Body of pancreas (tissue), 4 donors: Measurements from ENCODE around the gene RMI2. TPM values are rescaled to one million over a fixed set of nuclear protein-coding genes. Genes with fewer than 3 reads are reported as not detected.

Source experiments
- ATAC-seq: fragments of 150-250 bp; one replicate; pipeline ENCODE4 v1.9.1; 2016
- DNase-seq, 4 donors: peaks; one replicate each; pipeline ENCODE4 v3.0.0-alpha.2; 2019
- H3K27ac ChIP-seq, 4 donors: fragments of 200-600 bp; sonication (generic); 1 replicate in 3 of 4; 2 replicates in 1 of 4; pipeline versions ENCODE4 v1.5.1 to v1.6.1; 2016 to 2019; ENCODE audit warnings: mild to moderate bottlenecking in 1 of 4, mixed read lengths in 1 of 4, moderate library complexity in 1 of 4
- H3K27me3 ChIP-seq, 2 donors: fragments of 200-600 bp; sonication (generic); one replicate each; pipeline ENCODE4 v1.6.0; 2016; ENCODE audit warnings: mild to moderate bottlenecking in 1 of 2
- H3K36me3 ChIP-seq, 2 donors: fragments of 200-600 bp; sonication (generic); replicated peaks in 1 of 2; 2 replicates each; pipeline ENCODE4 v1.5.1; 2016; ENCODE audit warnings: low read depth in 2 of 2; ENCODE audit not compliant: insufficient read depth in 1 of 2
- H3K4me1 ChIP-seq: fragments of 200-600 bp; sonication (generic); one replicate; pipeline ENCODE4 v1.6.0; 2016
- H3K4me3 ChIP-seq, 2 donors: fragments of 200-600 bp; sonication (generic); 1 replicate in 1 of 2; 2 replicates in 1 of 2; pipeline ENCODE4 v1.5.1; 2016 to 2019
- H3K9me3 ChIP-seq, 3 donors: fragments of 200-600 bp; sonication (generic); 1 replicate in 2 of 3; 2 replicates in 1 of 3; pipeline ENCODE4 v1.5.1; 2016
- CTCF ChIP-seq, 7 experiments: fragments of 450-650 bp in 4 of 7; fragments of 200-600 bp in 3 of 7; sonication (generic) in 3 of 7; IDR thresholded peaks; one replicate each; pipeline ENCODE4 v1.5.1; 2016 to 2019; ENCODE audit warnings: antibody characterized with exemption in 7 of 7
- POLR2A ChIP-seq, 3 donors: fragments of 450-650 bp; IDR thresholded peaks; one replicate each; pipeline ENCODE4 v1.6.1; 2016; ENCODE audit warnings: antibody characterized with exemption in 3 of 3, mild to moderate bottlenecking in 2 of 3
- WGBS, 2 donors: methylation state at CpG; one replicate each; pipeline ENCODE4 v1.1.5; 2017; 5-methylcytosine and 5-hydroxymethylcytosine counted together
- intact Hi-C: fragments of 100-400 bp; cut with DNase I; formaldehyde crosslinking; loops from one replicate; pipeline ENCODE4 v1.15.1; 2023
- total RNA-seq, 2 donors: library from RNA; depleted of rRNA; stranded (reverse); fragments of >200 nt; gene quantifications; one replicate each; pipeline ENCODE4 v1.1.0, GENCODE V29; 2016

RMI2 gene
- total RNA-seq, 2 donors from 2014 or later, result 1.3 to 3.0 TPM

- 57 to 59% methylated on average over 14 to 15 of the region's 15 CpGs for WGBS, 2 donors
- no peak overlapping the region for H3K4me3 ChIP-seq
- H3K27me3 ChIP-seq, result no peaks in the 10 kb centered on the region
- H3K27ac ChIP-seq, result peak overlapping the region; percentile 80 to 88 (median 82)
- no peaks in the 10 kb centered on the region for H3K9me3 ChIP-seq
- DNase-seq, result peak; percentile 66 to 82 (median 72)
- intact Hi-C loops, result loop anchor here (5.0 kb wide), 1 partner anchor 389 kb away; no protein-coding TSS in a partner anchor
- ATAC-seq, result peak; percentile 29
- peaks cover 32% of the 10 kb centered on the region for H3K4me1 ChIP-seq
- no peaks in the 10 kb centered on the region for H3K36me3 ChIP-seq
- no peak for TF ChIP-seq POLR2A (IDR thresholded peaks at IDR 0.05)
- TF ChIP-seq CTCF (IDR thresholded peaks at IDR 0.05), result peak; percentile 30 to 70 (median 55)
Observed at GRCh38 chr16:11356573-11357331, 11.5 kb downstream of the RMI2 start.

GRCh38 chr16:11358531-11358930 lies 13.3 kb downstream of the RMI2 start:
- Histone ChIP-seq H3K4me1 (peaks cover 40% of the 10 kb centered on the region), H3K27me3 (no peaks in the 10 kb centered on the region), H3K9me3 (no peaks in the 10 kb centered on the region), H3K27ac (peak overlapping the region; percentile 80 to 88 (median 82)), H3K4me3 (no peak overlapping the region), H3K36me3 (no peaks in the 10 kb centered on the region)
- TF ChIP-seq POLR2A (IDR thresholded peaks at IDR 0.05), result no peak
- TF ChIP-seq CTCF (IDR thresholded peaks at IDR 0.05), result no peak
- WGBS, 2 donors, result 73 to 89% methylated on average over 6 to 7 of the region's 7 CpGs
- ATAC-seq, result no peak
- no peak for DNase-seq
- intact Hi-C loops, result loop anchor here (5.0 kb wide), 1 partner anchor 391 kb away; no protein-coding TSS in a partner anchor

- 54 to 60% methylated on average over 4 to 5 of the region's 5 CpGs for WGBS, 2 donors
- intact Hi-C loops, result loop anchor here (5.0 kb wide), 1 partner anchor 392 kb away; no protein-coding TSS in a partner anchor
- ATAC-seq (peak; percentile 82), DNase-seq (peak; percentile 64 to 84 (median 79))
- TF ChIP-seq POLR2A (IDR thresholded peaks at IDR 0.05) (peak in 1 of 3 donors; percentile 51), CTCF (IDR thresholded peaks at IDR 0.05) (no peak)
- H3K36me3 ChIP-seq, result no peaks in the 10 kb centered on the region
- peaks cover 49% of the 10 kb centered on the region for H3K4me1 ChIP-seq
- no peaks in the 10 kb centered on the region for H3K27me3 ChIP-seq
- no peaks in the 10 kb centered on the region for H3K9me3 ChIP-seq
- H3K4me3 ChIP-seq, result no peak overlapping the region
- H3K27ac ChIP-seq, result peak overlapping the region; percentile 80 to 88 (median 82)
Observed at GRCh38 chr16:11359370-11359769, 14.1 kb downstream of the RMI2 start.

- Histone ChIP-seq H3K27ac (peak overlapping the region in 3 of 4 donors; percentile 80 to 88 (median 80)), H3K36me3 (no peaks in the 10 kb centered on the region), H3K9me3 (no peaks in the 10 kb centered on the region), H3K4me3 (no peak overlapping the region), H3K4me1 (peaks cover 59% of the 10 kb centered on the region), H3K27me3 (no peaks in the 10 kb centered on the region)
- DNase-seq (no peak), ATAC-seq (no peak)
- WGBS, 2 donors, result 72 to 78% methylated on average over 13 of the region's 13 CpGs
- no peak for TF ChIP-seq CTCF (IDR thresholded peaks at IDR 0.05)
- no peak for TF ChIP-seq POLR2A (IDR thresholded peaks at IDR 0.05)
- intact Hi-C loops, result no loop called here
Observed at GRCh38 chr16:11360641-11361373, 15.5 kb downstream of the RMI2 start.
